ENCODE measurements around the gene MACROD2. TPM values are rescaled to one million over a fixed set of nuclear protein-coding genes. Genes with fewer than 3 reads are reported as not detected.

The MACROD2 gene
- total RNA-seq, 1 donor = 1.7 TPM

DNA sequence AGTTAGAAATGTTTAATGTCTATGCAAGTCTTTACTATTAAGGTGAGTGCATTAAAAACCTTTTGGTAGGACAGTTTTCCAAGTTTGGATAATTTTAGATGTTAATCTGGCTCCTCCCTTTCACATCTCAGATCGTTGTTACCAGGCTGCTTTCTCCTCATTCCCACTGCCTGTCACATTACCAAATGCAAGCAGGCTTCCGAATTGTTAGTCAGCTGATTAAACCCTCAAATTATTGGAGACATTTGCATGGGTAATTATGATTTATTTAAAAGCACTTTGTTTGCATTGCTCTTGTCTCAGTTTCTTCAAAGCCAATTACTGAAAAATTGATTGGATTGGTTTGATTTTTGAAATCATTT, 1761.4 kb downstream of the MACROD2 start:
- no peaks in the 10 kb centered on the region for H3K4me1 ChIP-seq (ENCODE audit: insufficient read depth, low read length)
- no peak overlapping the region for H3K4me3 ChIP-seq (ENCODE audit: low read length)
- no peaks in the 10 kb centered on the region for H3K9me3 ChIP-seq (ENCODE audit: low read depth, low read length)
- no peaks in the 10 kb centered on the region for H3K27me3 ChIP-seq (ENCODE audit: insufficient read depth, low read length)

DNA sequence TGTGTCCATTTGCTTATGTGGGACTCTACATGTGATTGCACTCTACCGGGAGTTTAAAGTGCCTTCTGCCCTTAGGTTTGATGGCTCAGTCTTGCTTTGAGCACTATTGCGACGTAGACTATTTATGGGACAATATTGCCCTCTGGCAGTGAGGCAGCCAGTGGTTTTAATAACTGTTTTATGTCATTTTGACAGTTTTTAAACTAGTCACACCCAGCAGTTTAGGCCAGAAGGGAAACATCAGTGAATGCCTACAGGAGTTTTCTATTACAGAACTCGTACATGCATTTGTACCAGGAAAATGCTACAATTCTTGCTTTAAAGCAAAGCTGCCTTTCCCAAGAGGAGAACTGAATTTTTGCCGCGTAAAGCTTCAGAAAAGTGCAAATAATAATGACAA, 1764.3 kb downstream of the MACROD2 start:
- Histone ChIP-seq H3K27me3 (ENCODE audit: insufficient read depth, low read length) (no peaks in the 10 kb centered on the region), H3K9me3 (ENCODE audit: low read depth, low read length) (no peaks in the 10 kb centered on the region), H3K4me3 (ENCODE audit: low read length) (no peak overlapping the region), H3K4me1 (ENCODE audit: insufficient read depth, low read length) (no peaks in the 10 kb centered on the region)

DNA sequence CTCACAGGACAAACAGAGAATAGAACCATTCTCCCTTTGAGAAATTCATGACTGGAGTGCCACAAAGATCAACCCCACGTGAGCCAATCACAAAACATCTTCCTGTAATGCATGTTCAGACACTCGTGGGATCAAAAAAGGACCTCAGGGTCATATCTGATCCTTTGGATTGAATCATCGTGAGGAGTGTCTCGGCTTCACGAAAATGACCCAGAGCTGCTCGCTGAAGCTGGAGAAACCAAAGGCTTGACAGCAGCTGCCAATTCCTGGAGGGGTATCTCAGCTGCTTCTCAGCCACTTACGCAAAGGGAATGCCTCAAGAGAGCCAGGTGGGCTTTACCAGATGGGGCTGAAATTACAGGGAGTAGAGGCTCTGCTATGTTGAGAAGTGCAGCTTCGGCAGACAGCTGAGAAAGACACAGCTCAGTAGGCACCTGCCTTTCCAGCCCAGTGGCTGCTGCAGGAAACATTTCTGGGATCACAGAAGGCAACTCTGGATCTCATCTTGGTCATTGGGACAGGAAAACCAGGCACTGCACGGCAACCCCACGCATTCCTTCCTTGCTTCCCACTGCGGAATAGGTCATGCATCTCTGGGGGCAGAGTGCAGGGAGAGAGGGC, 1764.8 kb downstream of the MACROD2 start:
- Histone ChIP-seq H3K27me3 (ENCODE audit: insufficient read depth, low read length) (no peaks in the 10 kb centered on the region), H3K4me3 (ENCODE audit: low read length) (no peak overlapping the region), H3K9me3 (ENCODE audit: low read depth, low read length) (no peaks in the 10 kb centered on the region), H3K4me1 (ENCODE audit: insufficient read depth, low read length) (no peaks in the 10 kb centered on the region)

DNA sequence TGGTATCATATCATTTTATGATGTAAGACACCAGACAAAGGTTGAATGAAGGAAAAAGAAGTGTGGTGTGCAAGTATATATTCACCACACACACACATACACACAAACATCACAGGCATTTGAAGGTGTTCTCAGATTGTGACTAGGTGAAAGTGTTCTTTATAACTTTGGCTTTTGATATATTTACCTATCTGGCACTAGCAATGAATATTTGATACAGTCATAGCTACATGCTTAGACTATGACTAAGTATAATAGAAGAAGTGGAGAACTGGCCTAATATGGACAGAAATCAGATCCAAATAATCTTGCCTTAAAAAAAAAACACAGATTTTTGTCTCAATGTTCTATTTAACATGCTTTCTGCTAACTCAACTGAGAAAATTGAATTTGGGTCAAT, 1768.0 kb downstream of the MACROD2 start:
- no peaks in the 10 kb centered on the region for H3K27me3 ChIP-seq (ENCODE audit: insufficient read depth, low read length)
- no peak overlapping the region for H3K4me3 ChIP-seq (ENCODE audit: low read length)
- H3K4me1 ChIP-seq (ENCODE audit: insufficient read depth, low read length) = no peaks in the 10 kb centered on the region
- H3K9me3 ChIP-seq (ENCODE audit: low read depth, low read length) = no peaks in the 10 kb centered on the region

DNA sequence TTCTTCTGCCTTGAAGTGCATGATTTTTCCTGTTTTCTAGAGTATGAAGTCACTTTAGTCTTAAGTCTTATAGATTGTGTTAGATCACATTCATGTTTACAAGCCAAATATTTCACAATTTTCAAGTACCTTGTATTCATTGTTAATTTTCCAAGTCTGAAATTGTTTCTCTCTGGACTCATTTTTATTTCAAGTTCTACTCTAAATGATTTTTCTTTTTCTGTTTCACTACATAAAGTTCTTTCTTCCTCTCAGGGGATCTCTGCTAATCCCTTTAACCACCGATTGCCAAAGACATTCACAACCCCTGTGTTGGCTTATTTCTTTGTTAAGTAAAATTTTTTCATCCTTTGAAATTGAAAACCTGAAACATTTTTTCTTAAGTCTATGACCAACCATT, 1772.3 kb downstream of the MACROD2 start:
- H3K9me3 ChIP-seq (ENCODE audit: low read depth, low read length) = no peaks in the 10 kb centered on the region
- H3K4me3 ChIP-seq (ENCODE audit: low read length) = no peak overlapping the region
- H3K27me3 ChIP-seq (ENCODE audit: insufficient read depth, low read length) = no peaks in the 10 kb centered on the region
- H3K4me1 ChIP-seq (ENCODE audit: insufficient read depth, low read length) = no peaks in the 10 kb centered on the region

DNA sequence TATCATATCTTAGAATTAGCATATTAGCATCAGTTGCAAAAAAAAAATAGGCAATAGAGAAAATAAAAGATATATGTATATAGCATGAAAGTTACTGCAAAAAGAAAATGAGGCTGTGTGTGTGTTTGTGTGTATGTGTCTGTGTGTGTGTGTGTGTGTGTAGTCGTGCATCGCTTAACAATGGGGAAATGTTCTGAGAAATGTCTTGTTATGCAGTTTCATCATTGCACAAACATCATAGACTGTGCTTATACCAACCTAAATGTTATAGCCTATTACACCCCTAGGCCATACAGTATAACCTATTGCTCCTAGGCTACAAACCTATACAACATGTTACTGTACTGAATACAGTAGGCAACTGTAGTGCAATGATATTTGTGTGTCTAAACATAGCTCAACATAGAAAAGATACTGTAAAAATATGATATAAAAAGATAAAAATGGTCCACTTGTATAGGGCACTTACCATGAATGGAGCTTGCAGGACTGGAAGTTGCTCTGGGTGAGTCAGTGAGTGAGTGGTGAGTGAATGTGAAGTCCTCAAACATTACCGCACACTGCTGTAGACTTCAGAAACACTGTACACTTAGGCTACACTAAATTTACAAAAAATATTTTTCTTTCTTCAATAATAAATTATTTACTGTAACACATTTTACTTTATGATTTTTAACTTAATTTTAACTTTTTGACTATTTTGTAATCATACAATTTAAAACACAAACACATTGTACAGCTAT, 1772.9 kb downstream of the MACROD2 start:
- no peak overlapping the region for H3K4me3 ChIP-seq (ENCODE audit: low read length)
- no peaks in the 10 kb centered on the region for H3K27me3 ChIP-seq (ENCODE audit: insufficient read depth, low read length)
- H3K4me1 ChIP-seq (ENCODE audit: insufficient read depth, low read length) = no peaks in the 10 kb centered on the region
- no peaks in the 10 kb centered on the region for H3K9me3 ChIP-seq (ENCODE audit: low read depth, low read length)

DNA sequence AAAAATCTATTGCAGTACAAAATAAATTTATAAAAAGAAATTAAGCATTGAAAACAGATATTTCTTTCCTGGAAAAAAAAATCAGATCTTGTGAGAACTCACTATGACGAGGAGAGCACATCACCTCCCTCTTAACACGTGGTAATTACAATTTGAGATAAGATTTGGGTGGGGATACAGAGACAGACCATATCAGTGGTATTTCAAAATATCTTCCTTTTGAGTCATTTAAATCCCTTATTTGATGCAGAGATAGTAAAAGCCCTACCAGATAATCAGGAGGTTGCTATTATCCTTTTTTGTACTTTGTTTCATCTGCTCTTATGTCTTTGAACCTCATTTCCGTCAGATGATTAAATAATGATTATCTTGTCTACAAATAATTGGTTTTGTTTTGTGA, 1777.5 kb downstream of the MACROD2 start:
- H3K4me1 ChIP-seq (ENCODE audit: insufficient read depth, low read length) = no peaks in the 10 kb centered on the region
- no peaks in the 10 kb centered on the region for H3K27me3 ChIP-seq (ENCODE audit: insufficient read depth, low read length)
- H3K9me3 ChIP-seq (ENCODE audit: low read depth, low read length) = no peaks in the 10 kb centered on the region
- no peak overlapping the region for H3K4me3 ChIP-seq (ENCODE audit: low read length)

DNA sequence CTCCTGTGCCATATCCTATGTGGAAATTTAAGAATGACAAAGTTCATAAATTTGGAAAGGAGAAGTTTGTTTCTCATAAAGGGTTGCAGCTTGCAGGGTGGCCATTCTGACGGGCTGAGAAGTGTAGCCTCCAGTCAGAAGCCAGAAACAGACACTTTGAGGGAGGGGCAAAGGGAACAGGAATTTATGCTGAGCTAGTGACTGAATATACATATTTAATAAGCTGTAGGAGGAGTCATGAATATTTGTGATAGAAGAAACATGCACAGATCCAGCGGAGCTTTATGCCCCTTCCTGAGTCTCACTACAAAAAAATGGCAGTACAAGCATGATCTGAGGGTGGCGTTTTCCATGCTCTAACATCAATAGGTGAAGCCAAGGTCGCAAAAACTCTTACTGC, 1779.6 kb downstream of the MACROD2 start:
- Histone ChIP-seq H3K9me3 (ENCODE audit: low read depth, low read length) (no peaks in the 10 kb centered on the region), H3K27me3 (ENCODE audit: insufficient read depth, low read length) (no peaks in the 10 kb centered on the region), H3K4me1 (ENCODE audit: insufficient read depth, low read length) (no peaks in the 10 kb centered on the region), H3K4me3 (ENCODE audit: low read length) (no peak overlapping the region)

DNA sequence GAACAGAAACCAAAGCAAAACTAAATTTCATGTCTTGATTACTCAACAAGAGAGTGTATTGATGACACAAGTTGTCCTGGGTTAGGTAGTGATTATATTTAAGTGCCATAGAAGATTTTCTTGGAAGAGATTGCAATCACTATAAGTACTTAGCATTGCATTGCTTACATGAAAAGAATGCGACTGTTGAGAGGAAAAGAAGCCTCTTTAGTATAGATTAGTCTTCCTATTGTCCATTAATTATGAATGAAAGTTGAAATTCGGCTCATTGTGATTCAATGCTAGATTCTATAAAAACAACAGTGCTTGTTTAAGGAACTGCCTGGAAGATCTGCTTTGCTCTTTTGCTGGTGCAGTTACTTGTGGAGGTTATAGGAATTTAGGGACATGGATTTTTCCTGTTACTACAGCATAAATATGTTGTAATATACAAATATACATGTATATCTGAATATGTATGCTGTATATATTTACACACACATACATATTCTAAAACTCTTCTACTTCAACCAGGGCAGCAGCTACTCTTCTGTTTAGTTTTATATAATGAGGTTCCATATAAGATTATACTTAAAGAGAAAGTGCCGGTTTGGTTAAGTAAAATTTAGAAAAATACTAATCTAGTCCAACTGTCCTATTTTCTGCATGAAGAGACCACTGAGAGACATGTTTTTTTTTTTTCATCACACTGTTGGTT, 1781.6 kb downstream of the MACROD2 start:
- H3K27me3 ChIP-seq (ENCODE audit: insufficient read depth, low read length) = no peaks in the 10 kb centered on the region
- H3K4me3 ChIP-seq (ENCODE audit: low read length) = no peak overlapping the region
- H3K9me3 ChIP-seq (ENCODE audit: low read depth, low read length) = no peaks in the 10 kb centered on the region
- no peaks in the 10 kb centered on the region for H3K4me1 ChIP-seq (ENCODE audit: insufficient read depth, low read length)

DNA sequence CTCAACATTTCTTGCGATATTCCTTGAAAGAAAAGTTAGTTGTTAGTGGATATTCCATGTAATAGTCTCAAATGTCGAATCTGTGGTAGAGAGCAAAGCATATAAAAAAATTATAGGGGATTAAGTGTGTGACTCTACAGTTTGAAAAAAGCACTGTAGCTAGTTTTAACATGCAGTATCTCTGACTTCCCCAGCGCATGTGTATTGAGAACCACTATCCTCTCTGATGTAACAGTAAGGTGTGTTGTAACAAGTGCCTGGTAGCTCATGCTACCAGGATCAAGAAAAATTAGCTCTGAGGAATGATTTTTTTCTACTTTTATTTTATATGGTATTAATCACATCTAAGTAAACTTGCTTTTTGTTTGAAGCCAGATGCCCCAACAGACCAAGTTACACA, 1788.7 kb downstream of the MACROD2 start:
- Histone ChIP-seq H3K9me3 (ENCODE audit: low read depth, low read length) (no peaks in the 10 kb centered on the region), H3K27me3 (ENCODE audit: insufficient read depth, low read length) (no peaks in the 10 kb centered on the region), H3K4me3 (ENCODE audit: low read length) (no peak overlapping the region), H3K4me1 (ENCODE audit: insufficient read depth, low read length) (no peaks in the 10 kb centered on the region)

DNA sequence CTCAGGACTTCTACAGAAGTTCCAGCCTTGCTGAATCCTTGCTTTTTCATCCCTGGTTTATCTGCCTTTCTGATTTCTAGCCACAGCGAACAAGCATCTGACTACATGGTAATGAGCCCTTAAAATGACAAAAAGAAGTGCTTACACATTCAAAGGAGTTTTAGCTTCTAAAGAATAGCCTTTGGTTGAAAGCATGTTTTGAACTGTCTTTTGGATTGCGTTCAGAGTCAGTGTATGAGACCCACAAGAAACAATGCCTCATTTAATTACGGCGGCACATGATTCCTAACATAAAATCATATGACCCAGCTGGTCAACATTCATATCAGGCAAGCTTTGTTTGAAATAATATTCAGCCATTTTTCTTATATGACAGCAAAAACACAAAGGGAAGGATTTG, 1793.8 kb downstream of the MACROD2 start:
- Histone ChIP-seq H3K9me3 (ENCODE audit: low read depth, low read length) (no peaks in the 10 kb centered on the region), H3K4me1 (ENCODE audit: insufficient read depth, low read length) (no peaks in the 10 kb centered on the region), H3K4me3 (ENCODE audit: low read length) (no peak overlapping the region), H3K27me3 (ENCODE audit: insufficient read depth, low read length) (no peaks in the 10 kb centered on the region)

DNA sequence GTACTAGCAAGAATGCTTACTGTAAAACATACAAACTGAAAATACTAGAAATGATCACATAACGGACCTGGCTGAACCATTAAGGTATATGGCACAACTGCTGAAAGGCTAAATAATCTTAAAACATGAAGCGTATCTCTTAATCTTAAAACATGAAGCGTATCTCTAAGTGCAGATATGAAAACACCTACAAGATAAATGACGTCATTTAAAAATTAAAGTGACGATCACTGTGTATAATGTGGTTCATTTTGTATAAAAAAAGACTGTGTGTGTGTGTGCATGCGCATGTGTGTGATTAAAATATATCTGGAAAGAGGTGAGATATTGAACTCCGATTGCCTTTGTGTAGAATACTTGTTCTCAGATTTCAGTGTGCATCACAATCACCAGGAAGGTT, 1797.5 kb downstream of the MACROD2 start:
- no peaks in the 10 kb centered on the region for H3K9me3 ChIP-seq (ENCODE audit: low read depth, low read length)
- no peaks in the 10 kb centered on the region for H3K4me1 ChIP-seq (ENCODE audit: insufficient read depth, low read length)
- no peak overlapping the region for H3K4me3 ChIP-seq (ENCODE audit: low read length)
- no peaks in the 10 kb centered on the region for H3K27me3 ChIP-seq (ENCODE audit: insufficient read depth, low read length)

DNA sequence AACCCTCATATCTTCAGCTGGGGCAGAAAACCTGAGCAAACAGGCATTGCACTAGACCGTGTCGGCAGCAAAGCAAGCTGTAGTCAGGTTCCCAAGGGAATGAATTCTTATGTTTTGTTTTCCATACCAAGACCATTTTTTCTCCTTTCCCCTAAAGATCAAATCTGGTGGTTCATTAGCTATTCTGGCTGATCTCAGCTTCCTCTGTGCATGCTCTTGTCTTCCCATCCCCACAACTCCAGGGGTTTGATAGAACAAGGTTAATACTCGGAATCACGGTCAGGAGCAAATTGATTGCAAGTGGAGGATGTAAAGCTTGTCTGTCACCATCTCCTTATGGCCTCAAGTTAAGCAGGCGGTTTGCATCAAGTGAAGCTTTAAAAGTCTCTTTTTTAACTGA, 1799.1 kb downstream of the MACROD2 start:
- no peaks in the 10 kb centered on the region for H3K27me3 ChIP-seq (ENCODE audit: insufficient read depth, low read length)
- H3K9me3 ChIP-seq (ENCODE audit: low read depth, low read length) = no peaks in the 10 kb centered on the region
- no peaks in the 10 kb centered on the region for H3K4me1 ChIP-seq (ENCODE audit: insufficient read depth, low read length)
- H3K4me3 ChIP-seq (ENCODE audit: low read length) = no peak overlapping the region

DNA sequence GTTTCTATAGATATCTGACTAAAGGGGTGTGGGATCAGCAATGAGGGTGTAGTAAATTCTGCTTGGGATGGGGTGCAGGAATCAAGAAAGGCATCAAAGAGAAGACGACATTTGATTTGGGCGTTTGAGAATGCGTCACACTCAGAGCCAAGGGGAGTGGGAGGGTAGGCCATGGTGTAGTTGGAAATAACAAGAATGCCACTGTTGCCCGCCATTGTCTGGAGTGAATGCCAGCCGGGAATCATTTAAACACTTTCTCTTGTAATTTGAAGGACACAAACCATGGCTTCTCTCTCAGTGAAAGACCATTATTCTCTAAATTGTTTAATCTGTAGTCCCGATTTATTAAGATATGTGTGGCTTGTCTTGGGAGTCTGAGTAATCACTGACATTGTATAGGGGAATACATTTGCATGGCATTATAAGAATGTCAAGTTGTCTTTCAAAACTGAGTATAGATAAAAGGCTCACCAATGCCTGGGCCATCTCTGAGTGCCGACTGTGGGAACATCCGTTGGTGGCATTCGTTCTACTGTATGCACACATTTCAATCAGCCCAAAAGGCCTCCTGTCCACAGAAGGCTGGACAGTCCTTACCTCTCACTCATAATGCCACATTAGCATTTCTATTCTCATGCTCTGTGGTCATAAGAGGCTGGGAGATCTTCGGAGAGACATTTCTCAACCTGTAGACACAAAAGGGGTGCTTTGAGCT, 1800.1 kb downstream of the MACROD2 start:
- Histone ChIP-seq H3K4me3 (ENCODE audit: low read length) (no peak overlapping the region), H3K27me3 (ENCODE audit: insufficient read depth, low read length) (no peaks in the 10 kb centered on the region), H3K9me3 (ENCODE audit: low read depth, low read length) (no peaks in the 10 kb centered on the region), H3K4me1 (ENCODE audit: insufficient read depth, low read length) (no peaks in the 10 kb centered on the region)

DNA sequence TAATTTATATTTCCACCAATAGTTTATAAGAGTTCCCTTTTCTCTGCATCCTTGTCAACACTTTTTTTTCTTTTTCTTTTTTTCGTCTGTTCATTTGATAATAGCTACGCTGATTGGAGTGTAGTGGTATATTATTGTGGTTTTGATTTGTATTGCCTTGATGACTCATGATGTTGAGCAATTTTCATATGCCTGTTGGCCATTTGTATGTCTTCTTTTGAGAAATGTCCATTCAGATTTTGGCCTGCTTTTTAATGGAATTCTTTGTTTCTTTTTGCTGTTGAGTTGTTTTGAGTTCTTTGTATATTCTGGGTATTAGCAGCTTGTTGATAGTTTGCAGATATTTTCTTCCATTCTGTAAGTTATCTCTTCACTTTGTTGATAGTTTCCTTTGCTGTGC, 1804.6 kb downstream of the MACROD2 start:
- Histone ChIP-seq H3K4me3 (ENCODE audit: low read length) (no peak overlapping the region), H3K27me3 (ENCODE audit: insufficient read depth, low read length) (no peaks in the 10 kb centered on the region), H3K4me1 (ENCODE audit: insufficient read depth, low read length) (no peaks in the 10 kb centered on the region), H3K9me3 (ENCODE audit: low read depth, low read length) (no peaks in the 10 kb centered on the region)
